Suprapubic skin (tissue), 3 donors: ENCODE data around the gene PHLDA1.

Source experiments
- CTCF ChIP-seq, 2 donors: fragments of 200-600 bp in 1 of 2; fragments of 450-650 bp in 1 of 2; sonication (generic) in 1 of 2; IDR thresholded peaks; one replicate each; pipeline ENCODE4 v1.5.1; 2016 to 2019; ENCODE audit warnings: antibody characterized with exemption in 2 of 2, mild to moderate bottlenecking in 1 of 2, moderate library complexity in 1 of 2
- POLR2AphosphoS5 ChIP-seq, 3 donors: sonication (generic); formaldehyde crosslinking; IDR thresholded peaks; one replicate each; pipeline ENCODE4 v1.6.1; 2017; ENCODE audit warnings: antibody characterized with exemption in 3 of 3

- TF ChIP-seq CTCF (IDR thresholded peaks at IDR 0.05), result no peak
- no peak for TF ChIP-seq POLR2AphosphoS5 (IDR thresholded peaks at IDR 0.05)
Observed at GRCh38 chr12:75978677-75979076, 52.9 kb downstream of the PHLDA1 start.
